ENCODE results near the gene CACNA1I.

Gene CACNA1I

DNA sequence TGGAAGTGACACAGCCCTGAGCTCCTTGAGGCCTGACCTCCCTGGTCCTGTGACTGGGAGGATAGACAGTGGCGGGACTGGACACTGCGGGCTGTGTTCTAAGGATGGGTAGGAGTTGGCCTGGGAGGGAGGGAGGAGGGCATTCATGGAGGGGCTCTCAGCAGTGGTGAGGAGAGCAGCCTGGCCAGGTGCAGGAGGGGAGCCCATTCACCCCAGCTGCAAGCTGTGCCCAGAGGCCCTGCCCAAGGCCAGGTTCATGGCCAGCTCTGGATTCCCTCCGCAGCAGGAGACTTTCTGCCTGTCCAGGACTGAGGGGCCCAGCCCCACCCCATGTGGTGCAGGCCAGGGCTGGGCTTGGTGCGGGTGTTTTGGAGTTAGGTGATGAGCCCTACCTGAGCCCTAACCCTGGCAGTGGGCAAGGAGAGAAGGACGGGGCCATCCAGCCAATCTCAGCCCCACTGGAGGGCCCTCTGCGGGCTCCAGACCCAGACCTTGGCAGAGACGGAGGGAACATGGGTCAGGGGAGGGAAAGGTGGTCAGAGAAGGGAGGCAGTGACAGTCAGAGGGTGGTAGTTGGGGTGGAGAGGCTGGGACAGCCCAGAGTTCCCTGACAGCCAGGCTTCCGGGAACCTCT is 26.8 kb downstream of the CACNA1I start:
- no peak for DNase-seq (ENCODE audit: low read depth)

DNA sequence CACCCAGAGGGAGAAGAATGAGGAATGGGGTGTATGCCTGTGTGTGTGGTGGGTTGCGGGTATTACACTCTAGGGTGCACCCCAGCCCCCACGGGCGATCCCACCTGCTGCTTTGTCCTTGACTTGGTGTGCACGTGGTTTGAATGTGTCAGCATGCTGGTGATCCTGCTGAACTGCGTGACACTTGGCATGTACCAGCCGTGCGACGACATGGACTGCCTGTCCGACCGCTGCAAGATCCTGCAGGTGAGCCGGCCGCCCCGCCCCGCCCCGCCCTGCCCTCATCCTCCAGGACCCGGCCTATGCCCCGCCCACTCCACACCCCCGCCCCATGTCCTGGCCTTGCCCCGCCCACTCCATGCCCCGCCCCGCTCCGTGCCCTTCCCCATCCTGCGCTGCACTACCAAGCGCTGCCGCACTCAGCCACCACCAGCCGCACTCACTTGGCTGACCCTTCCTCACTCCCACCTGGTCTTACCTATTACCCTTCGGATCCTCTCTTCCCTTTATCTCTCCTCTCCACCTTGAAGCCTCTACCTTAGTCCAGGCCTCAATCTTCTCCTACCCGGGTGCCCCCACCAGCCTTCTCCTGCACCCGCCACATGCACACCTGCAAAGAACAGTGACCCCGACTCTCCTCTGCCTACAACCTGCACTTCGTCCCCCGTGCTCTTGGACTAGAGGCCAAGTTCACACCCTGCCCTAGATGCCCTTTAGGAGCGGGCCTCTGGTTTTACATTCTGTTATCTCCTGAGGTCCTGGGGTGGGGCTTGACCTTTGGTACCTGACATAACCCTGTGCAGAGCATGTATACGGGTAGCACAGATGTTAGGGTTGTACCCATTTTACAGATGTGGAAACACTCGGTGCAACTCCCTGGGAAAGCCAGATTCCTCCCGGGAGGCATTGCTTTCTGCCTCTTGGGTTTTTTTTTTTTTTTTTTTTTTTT is 27.7 kb downstream of the CACNA1I start:
- peak; percentile 52 for DNase-seq (ENCODE audit: low read depth)

DNA sequence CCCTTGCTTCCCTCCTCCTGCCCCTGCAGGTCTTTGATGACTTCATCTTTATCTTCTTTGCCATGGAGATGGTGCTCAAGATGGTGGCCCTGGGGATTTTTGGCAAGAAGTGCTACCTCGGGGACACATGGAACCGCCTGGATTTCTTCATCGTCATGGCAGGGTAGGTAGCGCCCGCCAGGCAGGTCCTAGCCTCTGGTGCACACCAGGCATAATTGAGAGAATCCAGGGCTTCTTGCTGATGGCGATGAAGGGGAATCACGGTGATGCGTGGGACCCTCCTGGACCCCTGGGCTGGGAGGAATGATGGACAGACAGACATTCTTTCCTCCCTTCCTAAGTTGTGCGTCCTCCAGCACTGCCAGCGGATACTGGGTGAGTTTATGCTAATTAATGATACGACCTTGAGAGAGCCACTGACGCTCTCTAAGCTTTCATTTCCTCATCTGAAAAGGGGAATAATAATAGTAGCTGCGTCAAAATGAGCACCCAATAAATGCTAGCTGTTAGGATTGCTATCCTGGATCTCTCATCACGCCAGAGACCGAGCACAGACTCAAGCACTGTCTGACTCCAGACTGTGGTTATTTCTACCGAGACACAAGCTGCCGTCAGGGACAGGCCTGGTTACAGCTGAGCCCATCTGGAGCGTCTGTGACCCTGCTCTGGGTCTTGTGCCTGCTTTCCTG is 30.1 kb downstream of the CACNA1I start:
- no peak for DNase-seq (ENCODE audit: low read depth)

DNA sequence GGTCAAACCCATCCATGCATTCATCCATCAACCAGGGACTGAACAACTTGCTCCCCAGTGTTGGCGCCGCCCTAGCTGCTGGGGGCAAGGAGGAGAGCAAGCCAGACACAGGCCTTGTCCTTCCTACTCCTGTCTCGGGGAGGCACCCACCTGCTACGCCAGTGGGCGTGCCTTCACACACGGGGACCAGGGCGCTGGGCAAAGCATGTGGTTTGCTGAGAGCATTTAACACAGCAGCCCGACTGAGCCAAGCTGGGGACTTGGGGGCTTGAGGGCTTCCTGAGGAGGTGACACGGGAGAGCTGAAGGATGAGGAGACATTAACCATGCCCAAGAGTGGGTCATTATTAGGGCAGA is 30.6 kb downstream of the CACNA1I start:
- no peak for DNase-seq (ENCODE audit: low read depth)

DNA sequence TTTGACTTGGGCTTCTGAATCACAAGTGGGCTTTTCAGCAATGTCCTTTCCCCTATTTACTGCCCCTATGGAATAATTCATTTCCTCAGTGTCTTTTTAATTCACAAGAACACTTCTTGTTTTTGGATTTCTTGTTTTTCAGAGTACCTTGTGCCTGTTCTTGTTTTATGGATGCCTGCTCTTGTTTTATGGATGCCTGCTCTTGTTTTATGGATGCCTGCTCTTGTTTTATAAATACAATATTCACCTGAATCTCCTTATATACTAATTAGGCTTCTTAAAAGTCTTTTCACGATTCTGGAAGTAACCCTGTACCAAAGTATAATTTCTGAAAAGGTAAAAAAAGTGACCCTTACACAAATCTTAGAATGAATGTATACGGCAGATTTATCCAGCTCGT is 32.8 kb downstream of the CACNA1I start:
- DNase-seq (ENCODE audit: low read depth) = no peak

DNA sequence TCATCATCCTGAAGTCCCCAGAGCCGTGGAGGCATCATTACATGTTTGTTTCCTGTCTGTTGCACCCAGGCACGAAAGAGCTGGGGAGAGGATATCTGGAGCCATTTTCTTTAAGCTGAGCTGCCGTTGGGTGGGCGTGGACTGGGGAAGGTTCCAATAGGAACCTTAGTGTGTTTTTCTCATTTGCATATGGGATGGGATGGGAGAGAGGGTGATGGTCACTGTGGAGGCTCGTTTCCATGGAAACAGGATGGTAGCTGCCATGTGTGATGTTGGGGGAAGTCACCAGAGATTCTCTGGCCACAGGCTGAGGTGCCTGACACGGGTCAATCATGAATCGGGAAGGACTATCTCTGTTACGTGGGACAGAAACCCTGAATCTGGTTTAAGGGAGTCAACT is 39.7 kb downstream of the CACNA1I start:
- DNase-seq (ENCODE audit: low read depth) = no peak

DNA sequence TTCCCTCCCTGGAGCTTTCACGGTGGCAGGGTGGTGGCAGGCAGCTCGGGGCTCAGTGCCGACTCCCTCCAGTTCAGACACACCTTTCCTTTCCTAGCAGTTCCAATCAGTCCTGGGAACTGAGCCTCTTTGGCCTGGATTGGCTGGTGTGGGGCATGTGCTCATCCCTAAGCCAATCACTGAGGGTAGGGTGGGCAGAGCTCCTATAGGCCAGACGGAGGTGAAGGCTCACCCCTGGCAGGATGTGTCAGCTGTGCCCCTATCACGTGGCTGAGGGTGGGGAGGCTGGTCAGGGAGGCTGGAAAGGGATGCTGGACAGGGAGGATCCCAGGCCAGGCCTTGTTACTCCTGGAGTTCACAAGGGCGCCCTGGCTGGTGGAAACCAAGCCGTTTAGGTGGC is 40.2 kb downstream of the CACNA1I start:
- DNase-seq (ENCODE audit: low read depth) = no peak

DNA sequence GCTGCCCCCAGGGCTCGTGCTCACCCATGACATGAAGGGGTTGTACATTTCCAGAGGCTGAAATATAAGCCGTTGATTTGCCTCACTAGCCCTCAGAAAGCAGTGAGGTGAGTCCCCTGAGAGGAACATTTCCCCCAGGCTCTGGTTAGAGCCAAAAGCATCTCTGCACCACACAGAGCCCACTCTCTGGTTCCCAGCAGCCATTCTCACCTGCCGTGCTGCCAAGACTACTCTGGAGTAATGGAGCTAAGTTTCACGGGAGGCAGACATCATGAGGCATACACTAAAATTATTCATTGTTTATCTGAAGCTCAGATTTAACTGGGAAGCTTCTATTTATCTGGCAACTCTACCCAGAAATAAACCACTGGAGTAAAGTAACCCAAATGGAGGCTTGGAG is 40.8 kb downstream of the CACNA1I start:
- no peak for DNase-seq (ENCODE audit: low read depth)

DNA sequence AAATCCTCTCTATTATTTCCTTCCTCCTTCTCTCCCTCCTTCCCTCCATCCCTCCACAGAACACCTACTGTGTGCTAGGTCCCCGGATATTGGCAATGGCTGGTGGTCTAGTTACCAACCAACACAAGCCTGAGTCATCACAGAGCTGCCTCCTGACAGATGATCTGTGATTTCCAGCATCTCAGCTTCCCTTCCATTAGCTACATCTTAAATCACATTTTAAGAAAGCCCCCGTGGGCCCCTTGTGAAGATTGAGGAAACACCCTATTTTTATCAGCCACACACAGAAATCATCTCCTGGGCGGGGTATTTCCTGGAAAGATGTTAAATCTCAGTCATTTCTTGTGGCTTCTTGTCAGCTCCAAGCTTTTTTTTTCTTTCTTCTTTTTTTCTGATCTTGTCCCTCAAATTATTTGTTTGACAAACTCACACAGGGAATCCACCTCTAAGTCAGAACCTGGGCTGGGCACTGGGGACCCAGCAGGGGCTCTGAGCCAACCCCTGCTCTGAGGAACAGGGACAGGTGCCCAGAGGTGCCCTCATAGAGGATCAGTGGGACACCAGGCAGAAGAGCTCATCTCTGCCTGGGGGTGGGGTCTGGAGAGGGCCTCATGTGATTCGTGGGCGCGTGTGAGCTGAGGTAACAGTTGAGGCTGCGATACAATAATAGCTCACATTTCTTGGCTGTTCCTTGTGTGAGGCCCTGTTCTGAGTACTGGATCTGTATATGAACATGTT is 42.4 kb downstream of the CACNA1I start:
- DNase-seq (ENCODE audit: low read depth) = no peak

DNA sequence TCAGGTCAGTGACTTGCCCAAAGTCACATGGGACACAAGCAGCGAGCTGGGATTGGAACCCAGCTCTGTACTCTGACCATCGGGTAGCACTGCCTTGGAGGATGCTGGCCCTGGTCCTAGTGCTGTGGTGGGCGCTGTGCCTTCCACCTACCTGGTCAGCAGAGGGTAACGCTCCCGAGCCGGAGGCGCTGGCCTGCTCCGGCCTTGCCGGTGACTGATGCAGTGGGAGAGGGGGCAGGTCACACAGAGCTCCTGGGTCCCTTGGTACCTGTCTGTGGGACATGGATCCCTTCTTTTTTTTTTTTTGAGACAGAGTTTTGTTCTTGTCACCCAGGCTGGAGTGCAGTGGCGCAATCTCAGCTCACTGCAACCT is 43.0 kb downstream of the CACNA1I start:
- DNase-seq (ENCODE audit: low read depth) = no peak

DNA sequence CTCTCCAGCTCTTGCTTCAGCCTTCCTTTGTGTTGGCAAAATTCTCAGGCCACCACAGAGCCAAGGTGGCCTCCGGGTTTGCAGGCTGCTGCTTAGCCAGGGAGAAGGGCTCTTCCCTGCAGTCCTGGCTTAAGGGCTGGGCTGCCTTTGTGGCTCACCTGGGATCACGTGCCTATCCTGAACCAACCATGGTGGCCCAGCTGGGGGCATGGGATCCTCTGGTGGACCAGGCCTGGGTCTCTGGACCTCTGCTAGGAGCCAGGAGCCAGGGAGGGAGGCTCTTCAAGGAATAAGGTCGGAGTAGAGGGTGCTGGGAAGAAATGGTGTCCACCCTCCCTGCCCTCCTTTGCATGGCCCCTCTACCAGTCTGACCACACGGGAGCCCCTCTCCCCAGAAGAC is 43.9 kb downstream of the CACNA1I start:
- DNase-seq (ENCODE audit: low read depth) = no peak

DNA sequence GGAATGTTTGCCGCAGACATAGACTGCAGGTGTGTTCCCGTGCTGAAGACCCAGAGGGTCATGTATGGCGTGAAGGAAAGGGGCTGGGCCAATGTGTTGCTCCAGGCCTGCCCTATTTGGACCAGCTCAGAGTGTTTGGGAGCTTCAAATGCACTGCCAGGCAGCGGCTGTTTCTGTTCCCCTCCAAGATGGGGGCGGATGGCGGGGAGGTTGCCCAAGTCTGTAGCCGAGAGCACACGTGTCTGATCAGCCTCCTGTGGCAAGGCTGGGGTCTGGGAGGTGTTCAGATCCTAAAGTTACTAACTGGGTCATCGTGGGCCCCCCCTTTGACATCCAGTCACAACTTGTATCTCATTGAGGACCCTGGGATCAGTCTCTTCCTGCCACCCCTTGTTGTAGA is 45.5 kb downstream of the CACNA1I start:
- DNase-seq (ENCODE audit: low read depth) = no peak

DNA sequence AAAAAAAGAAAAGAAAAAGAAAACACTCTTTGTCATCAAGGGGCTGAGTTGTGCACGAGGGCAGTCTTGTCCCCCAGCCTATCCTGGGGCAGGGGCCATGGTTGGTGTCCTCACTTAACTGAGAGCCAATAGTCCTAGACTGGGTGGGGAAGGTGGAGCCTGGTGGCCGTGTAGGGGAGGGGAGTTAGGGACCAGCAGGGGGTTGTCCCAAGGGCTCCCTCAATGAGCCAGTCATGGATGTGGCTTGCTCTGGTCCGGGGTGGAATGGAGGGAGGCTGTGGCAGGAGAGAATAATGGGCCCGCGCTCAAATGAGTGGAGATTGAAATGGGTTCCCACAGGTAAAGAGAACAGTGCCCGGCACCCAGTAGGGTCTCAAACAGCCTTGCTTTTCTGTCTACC is 46.2 kb downstream of the CACNA1I start:
- DNase-seq (ENCODE audit: low read depth) = no peak

DNA sequence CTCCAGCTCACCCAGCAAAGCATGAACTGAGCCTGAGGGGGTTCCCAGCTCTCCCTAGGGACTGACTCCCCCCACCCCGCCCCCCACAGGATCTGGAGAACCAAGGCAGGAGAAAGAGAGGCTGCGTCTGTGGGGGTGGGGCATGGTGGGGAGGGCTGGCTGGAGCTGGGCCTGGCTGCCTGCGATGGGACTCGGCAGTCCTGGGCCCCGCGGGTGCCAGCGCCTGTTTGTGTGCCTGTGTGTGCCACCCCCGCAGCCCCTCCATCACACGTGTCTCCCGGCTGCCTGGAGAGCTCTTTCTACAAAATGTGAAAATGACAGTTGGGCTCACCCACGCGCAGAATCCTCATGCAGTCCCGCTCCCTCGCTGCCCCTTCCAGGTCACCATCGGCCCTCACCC is 46.8 kb downstream of the CACNA1I start:
- DNase-seq (ENCODE audit: low read depth) = no peak

DNA sequence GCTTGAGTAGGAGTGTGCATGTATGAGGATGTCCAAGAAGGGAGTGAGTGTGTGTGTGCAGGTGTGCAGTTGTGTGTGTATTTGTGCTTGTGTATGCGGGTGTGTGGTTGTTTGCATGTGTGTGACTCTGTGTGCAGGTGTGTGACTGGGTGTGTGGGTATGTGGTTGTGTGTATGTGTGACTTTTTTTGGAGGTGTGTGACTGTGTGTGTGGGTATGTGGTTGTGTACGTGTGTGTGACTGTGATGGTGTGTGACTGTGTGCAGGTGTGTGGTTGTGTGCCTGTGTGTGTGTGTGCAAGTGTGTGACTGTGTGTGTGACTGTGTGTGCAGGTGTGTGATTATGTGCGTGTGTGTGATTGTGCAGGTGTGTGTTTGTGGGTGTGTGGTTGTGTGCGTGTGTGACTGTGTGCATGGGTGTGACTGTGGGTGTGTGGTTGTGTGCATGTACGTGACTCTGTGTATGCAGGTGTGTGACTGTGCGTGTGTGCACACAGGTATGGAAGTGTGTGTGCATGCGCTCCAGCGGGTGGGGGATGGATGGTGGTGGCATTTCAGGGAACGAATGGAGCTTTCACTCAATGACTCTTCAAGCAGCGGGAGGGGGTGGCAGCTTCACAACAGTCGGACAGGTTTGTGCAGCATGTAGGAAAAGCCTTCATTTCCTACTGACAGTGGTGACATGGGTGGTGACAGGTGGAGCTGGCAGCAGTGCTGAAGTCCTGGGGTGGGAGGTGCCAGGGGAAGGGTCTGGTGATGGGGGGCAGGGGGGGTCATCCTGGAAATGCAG is 47.6 kb downstream of the CACNA1I start:
- DNase-seq (ENCODE audit: low read depth) = no peak

DNA sequence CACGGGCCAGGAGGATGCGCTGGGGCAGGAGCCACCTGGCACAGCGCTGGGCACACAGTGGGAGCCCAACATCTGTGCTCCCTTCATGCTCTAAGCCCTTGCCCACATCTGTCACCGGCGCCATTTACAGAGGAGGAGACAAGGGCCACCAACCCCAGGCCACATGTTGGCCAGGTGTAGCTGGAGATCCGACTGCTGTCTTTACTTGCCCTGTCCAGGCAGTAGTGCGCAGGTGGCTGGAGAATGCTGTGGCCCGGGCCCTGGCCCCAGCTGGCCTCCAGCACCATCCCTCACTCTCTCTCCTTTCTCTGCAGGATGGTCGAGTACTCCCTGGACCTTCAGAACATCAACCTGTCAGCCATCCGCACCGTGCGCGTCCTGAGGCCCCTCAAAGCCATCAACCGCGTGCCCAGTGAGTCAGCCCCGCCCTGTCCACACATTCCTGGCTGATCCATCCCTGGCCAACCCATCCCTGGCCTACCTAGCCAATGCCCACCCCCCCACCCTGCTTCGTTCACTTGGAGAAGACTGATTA is 48.5 kb downstream of the CACNA1I start:
- DNase-seq (ENCODE audit: low read depth) = no peak

DNA sequence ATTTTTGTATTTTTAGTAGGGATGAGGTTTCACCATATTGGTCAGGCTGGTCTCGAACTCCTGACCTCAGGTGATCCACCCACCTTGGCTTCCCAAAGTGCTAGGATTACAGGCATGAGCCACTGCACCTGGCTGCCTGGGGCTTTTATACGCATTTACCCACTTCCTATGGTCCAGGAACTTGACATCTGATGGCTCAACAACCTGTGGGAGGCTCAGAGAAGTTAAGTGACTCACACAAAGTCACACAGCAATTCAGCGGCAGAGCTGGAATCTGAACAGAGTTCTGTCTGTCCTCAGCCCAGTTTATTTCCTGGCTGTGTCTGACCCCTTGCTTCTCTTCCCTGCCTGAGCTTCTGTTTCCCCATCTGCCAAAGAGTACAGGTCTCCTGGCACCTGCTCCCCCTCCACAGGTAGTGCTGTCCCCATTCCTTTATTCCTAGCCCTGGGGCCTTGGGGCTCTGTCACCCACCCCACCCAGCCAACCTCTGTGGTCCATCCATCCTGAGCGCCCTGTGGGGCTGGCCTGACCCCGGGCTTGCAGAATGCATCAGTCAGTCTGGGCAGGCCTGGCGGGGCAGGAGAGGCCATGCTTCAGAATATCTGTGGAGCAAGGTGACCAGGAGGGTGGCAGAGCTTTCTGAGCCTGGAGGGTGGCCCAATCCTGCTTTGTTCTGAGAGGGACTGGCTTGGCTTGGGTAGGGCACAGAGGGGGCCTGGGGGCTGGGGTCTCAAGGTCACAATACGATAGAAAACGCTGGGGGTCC is 50.6 kb downstream of the CACNA1I start:
- no peak for DNase-seq (ENCODE audit: low read depth)

DNA sequence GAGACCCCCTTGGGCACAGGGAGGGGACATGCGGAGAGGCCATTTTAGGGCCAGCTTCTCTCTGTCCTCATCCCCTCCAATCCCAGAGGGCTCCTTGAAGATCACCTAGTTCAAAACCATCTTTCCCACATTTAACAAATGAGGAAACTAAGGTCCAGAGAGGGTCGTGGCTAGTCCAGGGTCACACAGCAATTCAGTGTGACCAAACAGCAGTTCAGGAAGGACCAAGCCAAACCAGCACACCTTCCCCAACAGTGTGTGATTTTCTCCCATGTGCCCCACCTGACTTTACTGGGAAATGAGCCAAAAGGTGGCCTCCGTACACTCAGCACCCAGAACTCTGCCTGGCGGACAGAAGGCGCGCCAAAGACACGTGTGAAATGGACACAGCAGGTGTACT is 51.3 kb downstream of the CACNA1I start:
- DNase-seq (ENCODE audit: low read depth) = no peak

DNA sequence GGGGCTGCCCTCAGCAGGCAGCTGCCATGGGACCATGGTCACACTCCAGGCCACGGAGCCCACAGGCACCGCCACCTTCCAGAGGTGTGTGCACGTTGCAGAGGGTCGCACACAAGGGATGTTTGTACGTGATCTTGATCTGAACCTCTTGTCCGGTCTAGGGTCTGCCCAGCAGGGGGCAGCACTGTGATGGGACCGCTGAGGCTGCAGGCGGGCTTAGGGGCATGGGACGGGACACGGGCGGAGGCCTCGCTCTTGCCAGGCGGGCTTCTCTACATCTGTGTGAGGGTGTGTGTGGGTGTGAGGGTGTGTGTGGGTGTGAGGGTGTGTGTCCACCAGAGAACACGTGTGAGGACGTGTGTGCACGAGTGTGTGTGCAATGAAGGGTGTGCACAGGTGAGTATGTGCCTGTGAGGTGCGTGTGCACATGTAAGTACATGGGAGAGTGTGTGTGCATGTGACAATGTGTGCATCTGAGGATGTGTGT is 52.4 kb downstream of the CACNA1I start:
- DNase-seq (ENCODE audit: low read depth) = peak; percentile 26
